ENCODE measurements around the gene TBCK. TPM values are rescaled to one million over a fixed set of nuclear protein-coding genes. Genes with fewer than 3 reads are reported as not detected.

TBCK gene
- total RNA-seq, 1 donor from 2014 or later: 36.1 TPM

- H3K27ac ChIP-seq: no peak overlapping the region
- TF ChIP-seq POLR2A (IDR thresholded peaks at IDR 0.05) (no peak), POLR2AphosphoS5 (IDR thresholded peaks at IDR 0.05; ENCODE audit: insufficient read depth in 1 of 2, low read depth in 1 of 2) (no peak), CTCF (IDR thresholded peaks at IDR 0.05) (no peak)
- intact Hi-C loops (cut with DNase I): no loop called here
- no peaks in the 10 kb centered on the region for H3K27me3 ChIP-seq
- H3K36me3 ChIP-seq: no peaks in the 10 kb centered on the region
- H3K4me3 ChIP-seq: no peak overlapping the region
- no peaks in the 10 kb centered on the region for H3K4me1 ChIP-seq
- no peaks in the 10 kb centered on the region for H3K9me3 ChIP-seq
- DNase-seq (ENCODE audit: extremely low spot score in 2 of 2): no peak
These were observed 46.3 kb downstream of the TBCK start for GRCh38 chr4:106269711-106270110.

GRCh38 chr4:106268786-106269185 lies 47.2 kb downstream of the TBCK start:
- DNase-seq (ENCODE audit: extremely low spot score in 2 of 2): no peak
- no peaks in the 10 kb centered on the region for H3K4me1 ChIP-seq
- H3K27ac ChIP-seq: no peak overlapping the region
- no peaks in the 10 kb centered on the region for H3K36me3 ChIP-seq
- TF ChIP-seq POLR2A (IDR thresholded peaks at IDR 0.05): no peak
- TF ChIP-seq CTCF (IDR thresholded peaks at IDR 0.05): no peak
- TF ChIP-seq POLR2AphosphoS5 (IDR thresholded peaks at IDR 0.05; ENCODE audit: insufficient read depth in 1 of 2, low read depth in 1 of 2): no peak
- no peak overlapping the region for H3K4me3 ChIP-seq
- intact Hi-C loops (cut with DNase I): no loop called here
- H3K27me3 ChIP-seq: no peaks in the 10 kb centered on the region
- H3K9me3 ChIP-seq: no peaks in the 10 kb centered on the region

GRCh38 chr4:106266201-106266600 lies 49.8 kb downstream of the TBCK start:
- H3K4me1 ChIP-seq: no peaks in the 10 kb centered on the region
- no peaks in the 10 kb centered on the region for H3K9me3 ChIP-seq
- no peak for DNase-seq (ENCODE audit: extremely low spot score in 2 of 2)
- intact Hi-C loops (cut with DNase I): no loop called here
- H3K36me3 ChIP-seq: no peaks in the 10 kb centered on the region
- no peaks in the 10 kb centered on the region for H3K27me3 ChIP-seq
- H3K27ac ChIP-seq: no peak overlapping the region
- H3K4me3 ChIP-seq: no peak overlapping the region
- no peak for TF ChIP-seq CTCF (IDR thresholded peaks at IDR 0.05)
- TF ChIP-seq POLR2A (IDR thresholded peaks at IDR 0.05): no peak
- TF ChIP-seq POLR2AphosphoS5 (IDR thresholded peaks at IDR 0.05; ENCODE audit: insufficient read depth in 1 of 2, low read depth in 1 of 2): no peak

- Histone ChIP-seq H3K27ac (no peak overlapping the region), H3K9me3 (no peaks in the 10 kb centered on the region), H3K27me3 (no peaks in the 10 kb centered on the region), H3K4me1 (no peaks in the 10 kb centered on the region), H3K4me3 (no peak overlapping the region), H3K36me3 (no peaks in the 10 kb centered on the region)
- intact Hi-C loops (cut with DNase I): no loop called here
- no peak for DNase-seq (ENCODE audit: extremely low spot score in 2 of 2)
- TF ChIP-seq POLR2A (IDR thresholded peaks at IDR 0.05): no peak
- no peak for TF ChIP-seq POLR2AphosphoS5 (IDR thresholded peaks at IDR 0.05; ENCODE audit: insufficient read depth in 1 of 2, low read depth in 1 of 2)
- TF ChIP-seq CTCF (IDR thresholded peaks at IDR 0.05): no peak
These were observed 51.7 kb downstream of the TBCK start for GRCh38 chr4:106264331-106264728.

- Histone ChIP-seq H3K27ac (no peak overlapping the region), H3K36me3 (no peaks in the 10 kb centered on the region), H3K9me3 (no peaks in the 10 kb centered on the region), H3K4me3 (no peak overlapping the region), H3K4me1 (no peaks in the 10 kb centered on the region), H3K27me3 (no peaks in the 10 kb centered on the region)
- no peak for DNase-seq (ENCODE audit: extremely low spot score in 2 of 2)
- TF ChIP-seq POLR2A (IDR thresholded peaks at IDR 0.05) (no peak), POLR2AphosphoS5 (IDR thresholded peaks at IDR 0.05; ENCODE audit: insufficient read depth in 1 of 2, low read depth in 1 of 2) (no peak), CTCF (IDR thresholded peaks at IDR 0.05) (no peak)
- intact Hi-C loops (cut with DNase I): no loop called here
These were observed 52.2 kb downstream of the TBCK start for GRCh38 chr4:106263594-106264330.
